OCI-LY3 (cell line): ENCODE results near the gene HINT1.

Experiments
- H2AFZ ChIP-seq: fragments of 200-600, 300-600 bp; shearing (Covaris generic); 2 replicates; pipeline ENCODE4 v1.6.0; 2014; ENCODE audit warnings: antibody characterized with exemption, low read depth, low read length
- H3K27ac ChIP-seq: fragments of 200-600, 300-600 bp; sonication (generic); 2 replicates; pipeline ENCODE4 v1.5.1; 2014; ENCODE audit warnings: mild to moderate bottlenecking, low read length, moderate library complexity, mixed read lengths
- H3K27me3 ChIP-seq: fragments of 200-600, 300-600 bp; sonication (generic); 2 replicates; pipeline ENCODE4 v1.6.1; 2014; ENCODE audit warnings: low read depth, low read length, mixed read lengths
- H3K36me3 ChIP-seq: fragments of 200-600, 300-600 bp; sonication (generic); replicated peaks from 2 replicates; pipeline ENCODE3; 2014; ENCODE audit warnings: low read depth, low read length, mixed read lengths
- H3K4me1 ChIP-seq: fragments of 300-600, 200-600 bp; sonication (generic); 2 replicates; pipeline ENCODE4 v1.6.1; 2014; ENCODE audit warnings: low read length, mixed read lengths
- H3K4me2 ChIP-seq: fragments of 200-600, 300-600 bp; sonication (generic); 2 replicates; pipeline ENCODE4 v1.6.1; 2014; ENCODE audit warnings: low read length, mixed read lengths
- H3K4me3 ChIP-seq: fragments of 300-600, 200-600 bp; sonication (generic); 2 replicates; pipeline ENCODE4 v1.5.1; 2014; ENCODE audit warnings: antibody characterized with exemption, mild to moderate bottlenecking, low read length, moderate library complexity
- H3K79me2 ChIP-seq: fragments of 300-600, 200-600 bp; shearing (Covaris generic); 2 replicates; pipeline ENCODE4 v1.6.1; 2014; ENCODE audit warnings: mild to moderate bottlenecking, low read length, mixed read lengths
- H3K9ac ChIP-seq: fragments of 300-600, 200-600 bp; shearing (Covaris generic); 2 replicates; pipeline ENCODE4 v1.6.0; 2014; ENCODE audit warnings: mild to moderate bottlenecking, low read length, moderate library complexity
- H3K9me3 ChIP-seq: fragments of 200-600, 300-600 bp; shearing (Covaris generic); 2 replicates; pipeline ENCODE4 v1.6.1; 2014; ENCODE audit warnings: low read length, mixed read lengths; ENCODE audit not compliant: insufficient read depth
- H4K20me1 ChIP-seq: fragments of 200-600, 300-600 bp; sonication (generic); 2 replicates; pipeline ENCODE4 v1.6.1; 2016; ENCODE audit warnings: low read length, mixed read lengths; ENCODE audit not compliant: insufficient read depth
- CTCF ChIP-seq: fragments of 200-600, 300-600 bp; sonication (generic); IDR thresholded peaks from 2 replicates; pipeline ENCODE4 v1.5.1; 2014; ENCODE audit warnings: antibody characterized with exemption, low read length, low read depth
- EZH2phosphoT487 ChIP-seq: fragments of 200-600 bp; shearing (Covaris generic); IDR thresholded peaks from 2 replicates; pipeline ENCODE4 v1.6.1; 2018; ENCODE audit warnings: antibody characterized with exemption, mixed run types, low read depth

HINT1 gene

GRCh38 chr5:131150408-131150807 is 14.6 kb downstream of the HINT1 start:
- TF ChIP-seq CTCF (no peak), EZH2phosphoT487 (no peak)

GRCh38 chr5:131148835-131149234 is 16.2 kb downstream of the HINT1 start:
- Histone ChIP-seq H4K20me1 (no peaks in the 10 kb centered on the region), H3K9ac (no peak overlapping the region), H3K27me3 (no peaks in the 10 kb centered on the region), H3K9me3 (no peaks in the 10 kb centered on the region), H2AFZ (no peak overlapping the region), H3K27ac (no peak overlapping the region), H3K79me2 (no peaks in the 10 kb centered on the region), H3K4me2 (no peak overlapping the region), H3K4me3 (no peak overlapping the region), H3K36me3 (no peaks in the 10 kb centered on the region), H3K4me1 (no peaks in the 10 kb centered on the region)
- TF ChIP-seq EZH2phosphoT487 (no peak), CTCF (no peak)

More at GRCh38 chr5:131150408-131150807, 14.6 kb downstream of the HINT1 start:
- H3K27ac ChIP-seq, result no peak overlapping the region
- H4K20me1 ChIP-seq, result no peaks in the 10 kb centered on the region
- H3K79me2 ChIP-seq, result no peaks in the 10 kb centered on the region
- H3K4me1 ChIP-seq, result no peaks in the 10 kb centered on the region
- no peaks in the 10 kb centered on the region for H3K27me3 ChIP-seq
- no peaks in the 10 kb centered on the region for H3K9me3 ChIP-seq
- no peak overlapping the region for H3K4me2 ChIP-seq
- no peak overlapping the region for H3K9ac ChIP-seq
- H3K36me3 ChIP-seq, result no peaks in the 10 kb centered on the region
- H2AFZ ChIP-seq, result no peak overlapping the region
- no peak overlapping the region for H3K4me3 ChIP-seq

GRCh38 chr5:131147258-131147657 is 17.8 kb downstream of the HINT1 start:
- no peak overlapping the region for H3K27ac ChIP-seq
- H3K36me3 ChIP-seq, result no peaks in the 10 kb centered on the region
- no peaks in the 10 kb centered on the region for H4K20me1 ChIP-seq
- H2AFZ ChIP-seq, result no peak overlapping the region
- no peak overlapping the region for H3K4me2 ChIP-seq
- H3K27me3 ChIP-seq, result no peaks in the 10 kb centered on the region
- H3K79me2 ChIP-seq, result no peaks in the 10 kb centered on the region
- no peaks in the 10 kb centered on the region for H3K9me3 ChIP-seq
- H3K9ac ChIP-seq, result no peak overlapping the region
- no peaks in the 10 kb centered on the region for H3K4me1 ChIP-seq
- no peak for TF ChIP-seq EZH2phosphoT487
- no peak overlapping the region for H3K4me3 ChIP-seq

- Histone ChIP-seq H3K4me3 (no peak overlapping the region), H3K4me1 (no peaks in the 10 kb centered on the region), H4K20me1 (no peaks in the 10 kb centered on the region), H3K4me2 (no peak overlapping the region), H3K9me3 (no peaks in the 10 kb centered on the region), H3K27ac (no peak overlapping the region), H3K79me2 (no peaks in the 10 kb centered on the region), H3K9ac (no peak overlapping the region), H2AFZ (no peak overlapping the region), H3K27me3 (no peaks in the 10 kb centered on the region), H3K36me3 (no peaks in the 10 kb centered on the region)
- no peak for TF ChIP-seq EZH2phosphoT487
- TF ChIP-seq CTCF, result no peak
Measured at GRCh38 chr5:131142970-131143617, 22.0 kb downstream of the HINT1 start.
